HCT116 (cell line): ENCODE data around the gene ERGIC3. TPM values are rescaled to one million over a fixed set of nuclear protein-coding genes. Genes with fewer than 3 reads are reported as not detected.

ENCODE experiments used
- ATAC-seq: fragments of 200-7000 bp; cut with Tn5 transposase; 2 replicates; pipeline ENCODE4 v1.9.1; 2020; ENCODE audit warnings: mild to moderate bottlenecking, moderate library complexity
- BruUV-seq: library from RNA; stranded (reverse); fragments of 400-500 nt; replicated peaks from 2 replicates; lab custom pipeline; 2021; lab: Mats Ljungman, UMichigan
- CTCF ChIA-PET: fragments of 300-600 bp; sonication (Branson Sonifier 250); formaldehyde crosslinking; loops from one replicate; lab custom pipeline; 2021; ENCODE audit warnings: antibody characterized with exemption; lab: Charles Lee
- POLR2A ChIA-PET: fragments of 300-600, 350-600 bp; sonication (Branson Sonifier 250); formaldehyde crosslinking; loops from one replicate; lab custom pipeline; 2021; ENCODE audit warnings: antibody characterized with exemption; lab: Charles Lee
- RAD21 ChIA-PET, 2 experiments: fragments of 300-600 bp; sonication (Branson Sonifier 250); formaldehyde crosslinking; loops; one replicate each; lab custom pipeline; 2023; ENCODE audit warnings: low total read pairs in 2 of 2; ENCODE audit not compliant: uncharacterized antibody in 2 of 2, unreplicated experiment in 2 of 2, low non-redundant PET in 1 of 2; lab: Charles Lee
- DNase-seq: peaks from one replicate; pipeline ENCODE4 v3.0.0-alpha.2; 2010; ENCODE audit warnings: low read depth, low spot score
- H2AFZ ChIP-seq: fragments of 200-600 bp; shearing (Covaris generic), sonication (generic); 2 replicates; pipeline ENCODE4 v1.6.1; 2017; ENCODE audit warnings: low read depth, mixed run types, mixed read lengths, antibody characterized with exemption, low read length; ENCODE audit not compliant: poor library complexity, severe bottlenecking
- H3K27ac ChIP-seq: 2 replicates; pipeline ENCODE4 v1.5.1; 2012; ENCODE audit warnings: low read depth, low read length
- H3K27me3 ChIP-seq: fragments of 200-600 bp; sonication (generic); 2 replicates; pipeline ENCODE4 v1.6.1; 2016; ENCODE audit warnings: mixed run types, low read length, mixed read lengths; ENCODE audit not compliant: insufficient read depth
- H3K36me3 ChIP-seq, 2 experiments: fragments of 200-500 bp in 1 of 2; fragments of 200-600 bp in 1 of 2; sonication (Bioruptor generic) in 1 of 2; sonication (generic) in 1 of 2; 2 replicates each; pipeline versions ENCODE4 v1.5.1 to v1.6.1; 2014 to 2016; ENCODE audit warnings: low read length in 2 of 2, inconsistent platforms in 1 of 2, mixed read lengths in 1 of 2, mixed run types in 1 of 2; ENCODE audit not compliant: insufficient read depth in 2 of 2, control insufficient read depth in 1 of 2
- H3K4me1 ChIP-seq, 2 experiments: fragments of 200-600 bp in 1 of 2; sonication (generic) in 1 of 2; 2 replicates each; pipeline versions ENCODE4 v1.5.1 to v1.6.1; 2012 to 2017; ENCODE audit warnings: low read length in 2 of 2, inconsistent platforms in 1 of 2, mild to moderate bottlenecking in 1 of 2, mixed read lengths in 1 of 2, mixed run types in 1 of 2, moderate library complexity in 1 of 2; ENCODE audit not compliant: insufficient read depth in 2 of 2, control insufficient read depth in 1 of 2
- H3K4me2 ChIP-seq: fragments of 200-600 bp; sonication (generic); 2 replicates; pipeline ENCODE4 v1.6.1; 2017; ENCODE audit warnings: mixed run types, low read length, mixed read lengths
- H3K4me3 ChIP-seq, 2 experiments: fragments of 200-600 bp in 1 of 2; sonication (generic) in 1 of 2; replicated peaks in 1 of 2; 2 replicates each; pipeline ENCODE4 v1.5.1; 2011 to 2016; ENCODE audit warnings: low read length in 2 of 2, control low read depth in 1 of 2, low read depth in 1 of 2, mild to moderate bottlenecking in 1 of 2, mixed read lengths in 1 of 2, mixed run types in 1 of 2
- H3K79me2 ChIP-seq: fragments of 200-600 bp; sonication (generic); 2 replicates; pipeline ENCODE4 v1.6.1; 2017; ENCODE audit warnings: mild to moderate bottlenecking, mixed run types, low read length, moderate library complexity, mixed read lengths; ENCODE audit not compliant: insufficient read depth
- H3K9ac ChIP-seq: fragments of 200-600 bp; sonication (generic); 2 replicates; pipeline ENCODE4 v1.6.1; 2016; ENCODE audit warnings: low read length, mixed read lengths
- H3K9me2 ChIP-seq: fragments of 200-600 bp; sonication (generic), shearing (Covaris generic); 2 replicates; pipeline ENCODE4 v1.6.1; 2017; ENCODE audit warnings: mixed run types, mild to moderate bottlenecking, moderate library complexity; ENCODE audit not compliant: insufficient read depth
- H3K9me3 ChIP-seq, 2 experiments: fragments of 200-500 bp in 1 of 2; fragments of 200-600 bp in 1 of 2; sonication (Bioruptor generic) in 1 of 2; sonication (generic) in 1 of 2; 2 replicates each; pipeline ENCODE4 v1.6.1; 2014 to 2017; ENCODE audit warnings: low read length in 2 of 2, mixed read lengths in 2 of 2, inconsistent platforms in 1 of 2, low read depth in 1 of 2, mild to moderate bottlenecking in 1 of 2, mixed run types in 1 of 2, moderate library complexity in 1 of 2; ENCODE audit not compliant: control insufficient read depth in 1 of 2, insufficient read depth in 1 of 2
- H4K20me1 ChIP-seq: fragments of 200-600 bp; sonication (generic), shearing (Covaris generic); 2 replicates; pipeline ENCODE4 v1.6.1; 2017; ENCODE audit warnings: mixed run types, mild to moderate bottlenecking, moderate library complexity; ENCODE audit not compliant: insufficient read depth
- CBX3 ChIP-seq: IDR thresholded peaks from 2 replicates; pipeline ENCODE4 v1.6.1; 2012; ENCODE audit warnings: low read depth
- CEBPB ChIP-seq: IDR thresholded peaks from 2 replicates; pipeline ENCODE4 v1.6.1; 2012; ENCODE audit warnings: low read depth
- CTCF ChIP-seq, 3 experiments: fragments of 200-600 bp in 1 of 3; sonication (generic) in 1 of 3; IDR thresholded peaks in 2 of 3; conservative IDR thresholded peaks in 1 of 3; 2 replicates each; pipeline ENCODE4 v1.5.1; 2012 to 2017; ENCODE audit warnings: low read depth in 2 of 3, low read length in 2 of 3, antibody characterized with exemption in 1 of 3, borderline replicate concordance in 1 of 3, control low read depth in 1 of 3, mild to moderate bottlenecking in 1 of 3, mixed read lengths in 1 of 3, mixed run types in 1 of 3, moderate library complexity in 1 of 3; ENCODE audit not compliant: insufficient read depth in 1 of 3
- EGR1 ChIP-seq: IDR thresholded peaks from 2 replicates; pipeline ENCODE4 v1.6.1; 2012; ENCODE audit warnings: low read depth
- ELF1 ChIP-seq: IDR thresholded peaks from 2 replicates; pipeline ENCODE4 v1.6.1; 2012; ENCODE audit warnings: low read depth, borderline replicate concordance
- EZH2 ChIP-seq: fragments of 200-600 bp; sonication (generic); IDR thresholded peaks from 2 replicates; pipeline ENCODE4 v1.6.1; 2017; ENCODE audit warnings: antibody characterized with exemption, mixed run types
- EZH2phosphoT487 ChIP-seq: fragments of 200-600 bp; IDR thresholded peaks from 2 replicates; pipeline ENCODE4 v1.6.1; 2018; ENCODE audit warnings: antibody characterized with exemption, borderline replicate concordance
- JUND ChIP-seq: IDR thresholded peaks from 2 replicates; pipeline ENCODE4 v1.6.1; 2012
- REST ChIP-seq: IDR thresholded peaks from 2 replicates; pipeline ENCODE4 v1.6.1; 2012; ENCODE audit warnings: low read depth
- SIN3A ChIP-seq: IDR thresholded peaks from 2 replicates; pipeline ENCODE4 v1.6.1; 2012; ENCODE audit warnings: low read depth
- YY1 ChIP-seq: IDR thresholded peaks from 2 replicates; pipeline ENCODE4 v1.6.1; 2011; ENCODE audit warnings: low read length, low read depth, moderate library complexity, mild to moderate bottlenecking; ENCODE audit not compliant: insufficient replicate concordance; ENCODE audit errors: extremely low read depth
- ZBTB33 ChIP-seq: IDR thresholded peaks from 2 replicates; pipeline ENCODE4 v1.6.1; 2011; ENCODE audit warnings: mild to moderate bottlenecking, low read length, moderate library complexity; ENCODE audit not compliant: insufficient replicate concordance; ENCODE audit errors: extremely low read depth
- intact Hi-C: fragments of 100-400 bp; cut with micrococcal nuclease; formaldehyde crosslinking; loops from 2 replicates; pipeline ENCODE4 v1.10.0; 2022
- total RNA-seq: library from RNA; stranded (reverse); gene quantifications from one replicate; pipeline ENCODE4 v1.2.1, GENCODE V29; 2021; ENCODE audit not compliant: unreplicated experiment

Gene ERGIC3
- total RNA-seq, 1 experiment from 2014 or later: 229 TPM

- no peak for TF ChIP-seq CTCF (IDR thresholded peaks at IDR 0.05 in 2 of 3, conservative IDR thresholded peaks at IDR 0.05 in 1 of 3; ENCODE audit: borderline replicate concordance in 1 of 3, insufficient read depth in 1 of 3, low read depth in 2 of 3, low read length in 2 of 3)
- no peak for TF ChIP-seq SIN3A
- no peak for TF ChIP-seq ZBTB33
- TF ChIP-seq CEBPB: no peak
These were observed 57.9 kb downstream of the ERGIC3 start (continued) for GRCh38 chr20:35599776-35600120.

- H3K36me3 ChIP-seq: no peaks in the 10 kb centered on the region
- no peak overlapping the region for H3K4me2 ChIP-seq
- ChIA-PET CTCF (no interaction called here), POLR2A (no interaction called here)
- no peak overlapping the region for H3K27ac ChIP-seq
- ATAC-seq: no peak
- no peak overlapping the region for H2AFZ ChIP-seq
- H3K4me3 ChIP-seq: no peak overlapping the region
- no peak overlapping the region for H3K9ac ChIP-seq
- H3K79me2 ChIP-seq: no peaks in the 10 kb centered on the region
- intact Hi-C loops: no loop called here
- H3K9me3 ChIP-seq: no peaks in the 10 kb centered on the region
- no peaks in the 10 kb centered on the region for H3K27me3 ChIP-seq
- TF ChIP-seq YY1: no peak
- TF ChIP-seq JUND: no peak
- no peak for TF ChIP-seq ELF1
- no peak for TF ChIP-seq REST
- TF ChIP-seq SIN3A: no peak
- no peak for TF ChIP-seq ZBTB33
- no peak for TF ChIP-seq EZH2
- TF ChIP-seq EGR1: no peak
- no peak for TF ChIP-seq EZH2phosphoT487
- TF ChIP-seq CBX3: no peak
- TF ChIP-seq, all 23 proteins: peak for 0
- no peaks in the 10 kb centered on the region for H4K20me1 ChIP-seq
- no peak for DNase-seq
- no TSS peak for BruUV-seq
- RAD21 ChIA-PET: no interaction called here
- peaks cover 0 to 8% of the 10 kb centered on the region in 2 experiments; a peak in 1 of 4 replicates for H3K4me1 ChIP-seq
- H3K9me2 ChIP-seq: no peaks in the 10 kb centered on the region
These were observed 58.5 kb downstream of the ERGIC3 start for GRCh38 chr20:35600176-35600992.
